ENCODE results near the gene DDAH1. TPM values are rescaled to one million over a fixed set of nuclear protein-coding genes. Genes with fewer than 3 reads are reported as not detected.

The DDAH1 gene
- total and polyA plus RNA-seq, 12 donors, result 2.4 to 84.5 (median 58.4) TPM

GRCh38 chr1:85307987-85308832 is 156.7 kb downstream of the DDAH1 start:
- Histone ChIP-seq H3K4me3 (peak overlapping the region in 1 of 4 donors; percentile 12), H3K4me1 (replicated peaks in 1 of 2) (no peaks in the 10 kb centered on the region), H3K27ac (no peak overlapping the region), H3K9me3 (replicated peaks in 1 of 3) (no peaks in the 10 kb centered on the region), H3K36me3 (replicated peaks in 1 of 2) (no peaks in the 10 kb centered on the region), H3K27me3 (no peaks in the 10 kb centered on the region)
- DNase-seq, result peak; percentile 82 to 94 (median 93)
- 23 to 41% (median 24%) methylated on average over 15 to 27 of the region's 27 CpGs for WGBS, 4 donors
- intact Hi-C loops (cut with DNase I), result loop anchor here (2.0 to 10.0 kb wide), 5 partner anchors 194 to 707 kb away; partner anchors contain the start of gene CCN1 (in 1 of the 2)
- TF ChIP-seq CTCF (IDR thresholded peaks at IDR 0.05), result peak; percentile 80 to 99 (median 99)
- TF ChIP-seq POLR2A (IDR thresholded peaks at IDR 0.05), result no peak

DNA sequence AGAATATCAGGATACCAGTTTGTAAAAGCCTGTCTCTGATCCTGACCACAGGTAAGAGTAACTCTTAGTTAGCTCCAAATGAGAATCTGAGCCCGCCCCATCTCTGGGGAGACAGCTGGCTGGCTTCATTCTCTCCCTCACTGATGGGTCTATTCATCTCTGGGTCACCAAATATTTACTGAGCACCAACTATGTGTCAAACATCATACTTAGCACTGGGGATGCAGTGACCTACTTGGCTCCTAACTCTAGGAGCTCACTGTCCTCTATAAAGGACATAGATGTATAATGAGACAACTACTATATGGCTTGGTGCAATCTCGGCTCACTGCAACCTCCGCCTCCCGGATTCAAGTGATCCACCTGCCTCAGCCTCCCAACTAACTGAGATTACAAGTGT is 158.7 kb downstream of the DDAH1 start:
- no peak for TF ChIP-seq POLR2A (IDR thresholded peaks at IDR 0.05)
- TF ChIP-seq CTCF (IDR thresholded peaks at IDR 0.05), result no peak
- intact Hi-C loops (cut with DNase I), result loop anchor here (5.0 to 10.0 kb wide), 4 partner anchors 196 to 709 kb away; no protein-coding TSS in a partner anchor
- Histone ChIP-seq H3K27me3 (no peaks in the 10 kb centered on the region), H3K9me3 (replicated peaks in 1 of 3) (no peaks in the 10 kb centered on the region), H3K36me3 (replicated peaks in 1 of 2) (no peaks in the 10 kb centered on the region), H3K4me3 (no peak overlapping the region), H3K27ac (no peak overlapping the region), H3K4me1 (replicated peaks in 1 of 2) (no peaks in the 10 kb centered on the region)
- no peak for DNase-seq
- 84 to 100% (median 90%) methylated on average over 1 to 4 of the region's 4 CpGs for WGBS, 4 donors

GRCh38 chr1:85303440-85304162 is 161.4 kb downstream of the DDAH1 start:
- intact Hi-C loops (cut with DNase I), result loop anchor here (10.0 kb wide), 2 partner anchors 271 to 711 kb away; no protein-coding TSS in a partner anchor
- no peak for DNase-seq

More at GRCh38 chr1:85303440-85304162, 161.4 kb downstream of the DDAH1 start:
- TF ChIP-seq POLR2A (IDR thresholded peaks at IDR 0.05) (no peak), CTCF (IDR thresholded peaks at IDR 0.05) (no peak)
- Histone ChIP-seq H3K4me1 (replicated peaks in 1 of 2) (no peaks in the 10 kb centered on the region), H3K9me3 (replicated peaks in 1 of 3) (no peaks in the 10 kb centered on the region), H3K36me3 (replicated peaks in 1 of 2) (no peaks in the 10 kb centered on the region), H3K27ac (no peak overlapping the region), H3K4me3 (no peak overlapping the region), H3K27me3 (no peaks in the 10 kb centered on the region)
- 61 to 92% (median 75%) methylated on average over 4 of the region's 4 CpGs for WGBS, 4 donors
